Breast epithelium (tissue), 4 donors: ENCODE measurements around the gene A1BG. TPM values are rescaled to one million over a fixed set of nuclear protein-coding genes. Genes with fewer than 3 reads are reported as not detected.

Experiments used
- DNase-seq, 2 donors: peaks; one replicate each; pipeline ENCODE4 v3.0.0-alpha.2; 2019; ENCODE audit warnings: low spot score in 2 of 2
- H3K27ac ChIP-seq, 2 donors: fragments of 200-600 bp; sonication (generic) in 1 of 2; one replicate each; pipeline ENCODE4 v1.5.1; 2016 to 2019; ENCODE audit warnings: mild to moderate bottlenecking in 1 of 2
- H3K27me3 ChIP-seq, 2 donors: fragments of 200-600 bp; sonication (generic) in 1 of 2; one replicate each; pipeline versions ENCODE4 v1.5.1 to v1.6.0; 2017 to 2019; ENCODE audit warnings: control low read depth in 1 of 2, mild to moderate bottlenecking in 1 of 2
- H3K36me3 ChIP-seq: fragments of 200-600 bp; one replicate; pipeline ENCODE4 v1.5.1; 2019
- H3K4me1 ChIP-seq, 2 donors: fragments of 200-600 bp; sonication (generic); one replicate each; pipeline ENCODE4 v1.5.1; 2016 to 2019; ENCODE audit warnings: control low read depth in 1 of 2
- H3K4me3 ChIP-seq, 3 donors: fragments of 200-600 bp; sonication (generic); 1 replicate in 2 of 3; 2 replicates in 1 of 3; pipeline ENCODE4 v1.5.1; 2016 to 2019; ENCODE audit warnings: mild to moderate bottlenecking in 3 of 3, moderate library complexity in 2 of 3
- H3K9me3 ChIP-seq, 2 donors: fragments of 200-600 bp; sonication (generic) in 1 of 2; one replicate each; pipeline ENCODE4 v1.5.1; 2016 to 2019; ENCODE audit warnings: control low read depth in 1 of 2
- CTCF ChIP-seq, 3 donors: fragments of 450-650 bp; IDR thresholded peaks; one replicate each; pipeline ENCODE4 v1.5.1; 2016 to 2017; ENCODE audit warnings: antibody characterized with exemption in 3 of 3, mild to moderate bottlenecking in 3 of 3, moderate library complexity in 3 of 3
- POLR2A ChIP-seq: fragments of 450-650 bp; IDR thresholded peaks from one replicate; pipeline ENCODE4 v1.6.1; 2016; ENCODE audit warnings: antibody characterized with exemption, mild to moderate bottlenecking, moderate library complexity
- POLR2AphosphoS5 ChIP-seq, 3 donors: sonication (generic); formaldehyde crosslinking; IDR thresholded peaks; one replicate each; pipeline ENCODE4 v1.6.1; 2017; ENCODE audit warnings: antibody characterized with exemption in 3 of 3
- intact Hi-C: fragments of 100-400 bp; cut with DNase I; formaldehyde crosslinking; loops from one replicate; pipeline ENCODE4 v1.15.1; 2023; ENCODE audit warnings: low total_unique reads
- total RNA-seq, 3 donors: library from RNA; depleted of rRNA; stranded (reverse); fragments of >200 nt; gene quantifications; one replicate each; pipeline ENCODE4 v1.1.0, GENCODE V29; 2016

Gene A1BG
- total RNA-seq, 3 donors from 2014 or later = 40.6 to 42.7 (median 42.6) TPM

- intact Hi-C loops = no loop called here
- Histone ChIP-seq H3K9me3 (no peaks in the 10 kb centered on the region), H3K36me3 (no peaks in the 10 kb centered on the region), H3K4me1 (peaks cover 4 to 11% of the 10 kb centered on the region in 2 donors), H3K27me3 (no peaks in the 10 kb centered on the region), H3K27ac (no peak overlapping the region), H3K4me3 (no peak overlapping the region)
- DNase-seq = no peak
- TF ChIP-seq POLR2AphosphoS5 (IDR thresholded peaks at IDR 0.05) (no peak), POLR2A (no peak), CTCF (IDR thresholded peaks at IDR 0.05) (no peak)
These were observed 24.3 kb downstream of the A1BG start for GRCh38 chr19:58328999-58329398.

- Histone ChIP-seq H3K4me1 (peaks cover 4 to 11% of the 10 kb centered on the region in 2 donors), H3K9me3 (no peaks in the 10 kb centered on the region), H3K36me3 (no peaks in the 10 kb centered on the region), H3K4me3 (peak within 1 kb of the TSS; percentile 73 to 78 (median 73)), H3K27me3 (no peaks in the 10 kb centered on the region), H3K27ac (peak within 1 kb of the TSS; percentile 86)
- DNase-seq = peak; percentile 94
- intact Hi-C loops = no loop called here
- TF ChIP-seq POLR2A (peak; percentile 33), POLR2AphosphoS5 (IDR thresholded peaks at IDR 0.05) (peak; percentile 83 to 91 (median 84)), CTCF (IDR thresholded peaks at IDR 0.05) (peak in 1 of 3 donors; percentile 8)
These were observed 26.2 kb downstream of the A1BG start, which contains the start of gene ZSCAN22 for GRCh38 chr19:58326914-58327726. Gene ZSCAN22, plus strand, starts transcription at chr19:58326994. Its CDS starts 7,809 bp downstream, at chr19:58334803.

- Histone ChIP-seq H3K27ac (peak overlapping the region; percentile 86), H3K36me3 (no peaks in the 10 kb centered on the region), H3K27me3 (no peaks in the 10 kb centered on the region), H3K4me1 (peaks cover 4 to 11% of the 10 kb centered on the region in 2 donors), H3K4me3 (peak overlapping the region; percentile 73 to 78 (median 73)), H3K9me3 (no peaks in the 10 kb centered on the region)
- TF ChIP-seq POLR2A (no peak), POLR2AphosphoS5 (IDR thresholded peaks at IDR 0.05) (no peak), CTCF (IDR thresholded peaks at IDR 0.05) (no peak)
- no peak for DNase-seq
- intact Hi-C loops = no loop called here
These were observed 26.8 kb downstream of the A1BG start for GRCh38 chr19:58326501-58326913.

GRCh38 chr19:58325311-58326022 is 27.8 kb downstream of the A1BG start:
- no peak for DNase-seq
- H3K27me3 ChIP-seq = no peaks in the 10 kb centered on the region
- H3K4me1 ChIP-seq = peaks cover 4 to 11% of the 10 kb centered on the region in 2 donors
- no peak for TF ChIP-seq POLR2AphosphoS5 (IDR thresholded peaks at IDR 0.05)
- TF ChIP-seq POLR2A = no peak
- no peak for TF ChIP-seq CTCF (IDR thresholded peaks at IDR 0.05)
- H3K4me3 ChIP-seq = peak overlapping the region in 1 of 3 donors; percentile 78
- H3K9me3 ChIP-seq = no peaks in the 10 kb centered on the region
- H3K27ac ChIP-seq = no peak overlapping the region
- intact Hi-C loops = no loop called here
- no peaks in the 10 kb centered on the region for H3K36me3 ChIP-seq

GRCh38 chr19:58319241-58319640 is 34.1 kb downstream of the A1BG start:
- peak in 1 of 2 donors; percentile 39 for DNase-seq
- Histone ChIP-seq H3K27ac (no peak overlapping the region), H3K36me3 (peaks cover 7% of the 10 kb centered on the region), H3K27me3 (no peaks in the 10 kb centered on the region), H3K9me3 (no peaks in the 10 kb centered on the region), H3K4me1 (no peaks in the 10 kb centered on the region), H3K4me3 (no peak overlapping the region)
- TF ChIP-seq POLR2A = no peak
- TF ChIP-seq POLR2AphosphoS5 (IDR thresholded peaks at IDR 0.05) = no peak
- no peak for TF ChIP-seq CTCF (IDR thresholded peaks at IDR 0.05)
- intact Hi-C loops = no loop called here
